Transverse colon (tissue), 3 donors: ENCODE results near the gene TMEM108.

ENCODE experiments used
- EP300 ChIP-seq: sonication (generic); formaldehyde crosslinking; IDR thresholded peaks from one replicate; pipeline ENCODE4 v1.6.1; 2017; ENCODE audit warnings: antibody characterized with exemption, low read depth
- POLR2A ChIP-seq: fragments of 450-650 bp; IDR thresholded peaks from one replicate; pipeline ENCODE4 v1.6.1; 2016; ENCODE audit warnings: antibody characterized with exemption, mild to moderate bottlenecking, moderate library complexity
- TF ChIP-seq, protein P1 (sequence below), 5 experiments: fragments of 200-600 bp in 3 of 5; fragments of 450-650 bp in 2 of 5; sonication (generic) in 3 of 5; IDR thresholded peaks; 1 replicate in 2 of 5; 2 replicates in 3 of 5; pipeline ENCODE4 v1.5.1; 2016 to 2017; ENCODE audit warnings: antibody characterized with exemption in 5 of 5, inconsistent platforms in 3 of 5, mild to moderate bottlenecking in 2 of 5, moderate library complexity in 1 of 5

DNA sequence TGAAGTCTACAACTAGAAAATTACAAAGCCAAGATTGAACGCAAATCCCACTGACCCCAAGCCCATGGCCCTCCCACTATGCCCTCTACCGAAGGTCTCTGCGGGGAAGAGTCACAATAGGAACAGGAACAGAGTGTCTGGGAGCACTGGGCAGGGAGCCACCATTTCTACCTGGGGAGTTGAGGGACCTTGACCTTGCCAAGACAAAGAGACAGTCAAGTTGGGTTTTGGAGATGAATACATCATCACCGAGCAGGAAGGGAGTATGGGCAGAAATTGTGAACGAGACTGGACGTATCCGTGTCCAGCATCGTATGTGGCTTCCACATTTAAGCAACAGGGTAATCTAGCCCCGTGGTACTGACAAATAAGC is 330.9 kb downstream of the TMEM108 start:
- TF ChIP-seq, protein P1, sequence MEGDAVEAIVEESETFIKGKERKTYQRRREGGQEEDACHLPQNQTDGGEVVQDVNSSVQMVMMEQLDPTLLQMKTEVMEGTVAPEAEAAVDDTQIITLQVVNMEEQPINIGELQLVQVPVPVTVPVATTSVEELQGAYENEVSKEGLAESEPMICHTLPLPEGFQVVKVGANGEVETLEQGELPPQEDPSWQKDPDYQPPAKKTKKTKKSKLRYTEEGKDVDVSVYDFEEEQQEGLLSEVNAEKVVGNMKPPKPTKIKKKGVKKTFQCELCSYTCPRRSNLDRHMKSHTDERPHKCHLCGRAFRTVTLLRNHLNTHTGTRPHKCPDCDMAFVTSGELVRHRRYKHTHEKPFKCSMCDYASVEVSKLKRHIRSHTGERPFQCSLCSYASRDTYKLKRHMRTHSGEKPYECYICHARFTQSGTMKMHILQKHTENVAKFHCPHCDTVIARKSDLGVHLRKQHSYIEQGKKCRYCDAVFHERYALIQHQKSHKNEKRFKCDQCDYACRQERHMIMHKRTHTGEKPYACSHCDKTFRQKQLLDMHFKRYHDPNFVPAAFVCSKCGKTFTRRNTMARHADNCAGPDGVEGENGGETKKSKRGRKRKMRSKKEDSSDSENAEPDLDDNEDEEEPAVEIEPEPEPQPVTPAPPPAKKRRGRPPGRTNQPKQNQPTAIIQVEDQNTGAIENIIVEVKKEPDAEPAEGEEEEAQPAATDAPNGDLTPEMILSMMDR (IDR thresholded peaks at IDR 0.05) = no peak
- TF ChIP-seq POLR2A = no peak
- no peak for TF ChIP-seq EP300
